ENCODE measurements around the gene PLXNA4. TPM values are rescaled to one million over a fixed set of nuclear protein-coding genes. Genes with fewer than 3 reads are reported as not detected.
A peak's percentile ranks its signal among the peaks of the same experiment; 100 is the strongest.

Gene PLXNA4
- total and polyA plus RNA-seq, 8 donors = 1.9 to 6.6 (median 3.4) TPM

DNA sequence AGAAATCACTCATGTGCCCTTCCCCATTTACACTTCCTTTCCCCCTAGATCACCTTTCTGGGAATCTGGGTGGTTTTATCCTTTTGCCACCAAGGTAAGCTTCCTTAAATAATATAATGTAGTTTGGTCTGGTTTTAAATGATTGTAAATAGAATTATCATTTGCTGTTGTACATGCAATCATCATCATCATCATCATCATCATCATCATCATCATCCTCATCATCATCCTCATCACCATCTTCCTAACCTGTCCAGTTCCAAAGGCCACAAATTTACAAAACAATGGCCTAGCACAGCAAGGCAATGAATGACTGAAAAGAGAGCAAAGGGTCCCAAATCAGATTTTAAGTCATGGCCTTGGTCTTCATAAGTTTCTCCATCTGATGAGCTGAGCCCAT is 329.7 kb downstream of the PLXNA4 start:
- Histone ChIP-seq H3K36me3 (no peaks in the 10 kb centered on the region), H3K27ac (no peak overlapping the region), H3K27me3 (no peaks in the 10 kb centered on the region), H3K9me3 (no peaks in the 10 kb centered on the region), H3K4me3 (no peak overlapping the region), H3K4me1 (no peaks in the 10 kb centered on the region)
- ATAC-seq (no peak), DNase-seq (no peak)
- intact Hi-C loops (cut with DNase I) = no loop called here
- TF ChIP-seq CTCF (IDR thresholded peaks at IDR 0.05) = no peak

GRCh38 chr7:132245539-132245938 is 330.7 kb downstream of the PLXNA4 start:
- no peak overlapping the region for H3K27ac ChIP-seq
- no peak for DNase-seq
- no peaks in the 10 kb centered on the region for H3K36me3 ChIP-seq
- no peak for TF ChIP-seq CTCF (IDR thresholded peaks at IDR 0.05)
- intact Hi-C loops (cut with DNase I) = no loop called here
- no peaks in the 10 kb centered on the region for H3K27me3 ChIP-seq
- no peak overlapping the region for H3K4me3 ChIP-seq
- H3K4me1 ChIP-seq = no peaks in the 10 kb centered on the region
- no peaks in the 10 kb centered on the region for H3K9me3 ChIP-seq
- no peak for ATAC-seq

DNA sequence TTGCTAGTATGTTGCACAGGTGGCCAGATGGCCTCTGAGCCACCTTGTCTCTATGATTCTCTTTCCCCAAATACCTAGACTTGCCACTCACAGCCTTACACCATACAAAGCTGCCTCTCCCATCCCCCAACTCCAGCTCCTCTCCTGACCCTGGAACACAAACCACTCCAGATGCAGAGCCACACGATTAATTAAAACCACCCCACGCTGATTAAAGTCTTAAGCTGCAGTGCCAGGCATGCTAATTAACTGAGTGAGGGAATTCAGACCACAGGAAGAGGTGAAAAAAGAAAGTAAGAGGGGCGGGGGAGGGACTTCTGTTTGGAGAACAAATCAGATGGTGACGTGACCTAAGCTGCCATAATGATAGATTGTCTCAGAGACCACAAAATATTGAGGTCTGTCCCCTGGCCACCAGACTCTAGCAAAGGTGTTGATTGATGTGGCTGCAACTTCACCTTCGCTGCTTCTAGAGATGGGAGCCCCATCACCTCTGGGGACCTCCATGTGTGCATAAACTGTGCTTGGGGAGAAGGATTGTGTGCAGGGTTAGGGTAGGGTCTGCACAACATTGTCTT is 331.3 kb downstream of the PLXNA4 start:
- Histone ChIP-seq H3K9me3 (no peaks in the 10 kb centered on the region), H3K27ac (no peak overlapping the region), H3K4me3 (no peak overlapping the region), H3K27me3 (no peaks in the 10 kb centered on the region), H3K36me3 (no peaks in the 10 kb centered on the region), H3K4me1 (no peaks in the 10 kb centered on the region)
- intact Hi-C loops (cut with DNase I) = no loop called here
- DNase-seq = no peak
- no peak for ATAC-seq
- TF ChIP-seq CTCF (IDR thresholded peaks at IDR 0.05) = no peak

DNA sequence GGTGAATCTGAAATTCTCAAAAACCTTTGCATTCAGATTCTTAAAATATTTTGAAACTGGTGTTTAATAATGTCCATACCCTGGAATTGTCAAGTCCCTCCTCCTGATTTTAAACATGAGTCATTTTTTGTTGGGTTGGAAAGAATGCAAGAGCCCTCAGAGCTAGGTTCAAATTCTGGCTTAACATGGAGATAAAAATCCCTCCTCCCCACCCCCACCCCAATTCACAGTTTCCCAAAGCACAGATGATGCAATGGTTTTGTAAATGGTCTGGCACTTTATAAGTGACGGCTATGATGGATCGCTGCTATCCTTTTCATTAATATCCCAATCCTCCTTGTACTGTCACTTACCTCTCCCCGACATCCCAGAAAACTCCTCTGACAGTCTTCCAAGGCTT is 332.8 kb downstream of the PLXNA4 start:
- no peak overlapping the region for H3K27ac ChIP-seq
- DNase-seq (no peak), ATAC-seq (no peak)
- H3K27me3 ChIP-seq = no peaks in the 10 kb centered on the region
- H3K4me1 ChIP-seq = no peaks in the 10 kb centered on the region
- no peaks in the 10 kb centered on the region for H3K36me3 ChIP-seq
- no peaks in the 10 kb centered on the region for H3K9me3 ChIP-seq
- H3K4me3 ChIP-seq = no peak overlapping the region
- TF ChIP-seq CTCF (IDR thresholded peaks at IDR 0.05) = no peak
- intact Hi-C loops (cut with DNase I) = no loop called here

- TF ChIP-seq CTCF (IDR thresholded peaks at IDR 0.05) = no peak
- H3K4me3 ChIP-seq = no peak overlapping the region
- H3K36me3 ChIP-seq = no peaks in the 10 kb centered on the region
- H3K9me3 ChIP-seq = no peaks in the 10 kb centered on the region
- ATAC-seq = no peak
- peak in 2 of 4 donors; percentile 52 to 59 for DNase-seq
- no peaks in the 10 kb centered on the region for H3K27me3 ChIP-seq
- no peak overlapping the region for H3K27ac ChIP-seq
- H3K4me1 ChIP-seq = no peaks in the 10 kb centered on the region
- intact Hi-C loops (cut with DNase I) = no loop called here
Measured at GRCh38 chr7:132243051-132243450, 333.2 kb downstream of the PLXNA4 start.
